ENCODE data around the gene TMEM42. TPM values are rescaled to one million over a fixed set of nuclear protein-coding genes. Genes with fewer than 3 reads are reported as not detected.

The TMEM42 gene
- total RNA-seq, 4 donors from 2014 or later = 20.7 to 40.4 (median 32.6) TPM

GRCh38 chr3:44862226-44862637, 520 bp downstream of the TMEM42 start:
- peak overlapping the region; percentile 68 to 95 (median 92) for H3K27ac ChIP-seq
- 1 to 3% methylated on average over 18 to 24 of the region's 25 CpGs for WGBS, 2 donors
- DNase-seq (ENCODE audit: low spot score in 2 of 2) = no peak

GRCh38 chr3:44865272-44866035, 3.7 kb downstream of the TMEM42 start:
- DNase-seq (ENCODE audit: low spot score in 2 of 2) = no peak
- peaks cover 0 to 30% (median 5%) of the 10 kb centered on the region in 4 donors for H3K4me1 ChIP-seq
- no peaks in the 10 kb centered on the region for H3K9me3 ChIP-seq
- H3K27me3 ChIP-seq = no peaks in the 10 kb centered on the region
- no peak overlapping the region for H3K27ac ChIP-seq
- H3K4me3 ChIP-seq = no peak overlapping the region
- TF ChIP-seq CTCF (IDR thresholded peaks at IDR 0.05) = no peak
- no peak for TF ChIP-seq POLR2A (IDR thresholded peaks at IDR 0.05)
- WGBS, 2 donors = 83 to 91% methylated on average over 6 to 7 of the region's 7 CpGs
- H3K36me3 ChIP-seq = peaks cover 0 to 33% (median 0%) of the 10 kb centered on the region in 3 donors

More at GRCh38 chr3:44862226-44862637, 520 bp downstream of the TMEM42 start:
- H3K4me3 ChIP-seq = peak overlapping the region; percentile 36 to 94 (median 72)
- H3K4me1 ChIP-seq = peaks cover 0 to 30% (median 5%) of the 10 kb centered on the region in 4 donors
- TF ChIP-seq EP300 (IDR thresholded peaks at IDR 0.05) = no peak
- TF ChIP-seq CTCF (IDR thresholded peaks at IDR 0.05) = no peak
- TF ChIP-seq POLR2A (IDR thresholded peaks at IDR 0.05) = no peak
- no peaks in the 10 kb centered on the region for H3K27me3 ChIP-seq
- H3K36me3 ChIP-seq = peaks cover 0 to 32% (median 0%) of the 10 kb centered on the region in 3 donors
- H3K9me3 ChIP-seq = peaks cover 0 to 1% (median 0%) of the 10 kb centered on the region in 4 donors

- H3K4me1 ChIP-seq = peaks cover 0 to 22% (median 2%) of the 10 kb centered on the region in 4 donors
- TF ChIP-seq EP300 (IDR thresholded peaks at IDR 0.05) (no peak), POLR2A (IDR thresholded peaks at IDR 0.05) (no peak), CTCF (IDR thresholded peaks at IDR 0.05) (no peak)
- H3K36me3 ChIP-seq = peaks cover 0 to 33% (median 0%) of the 10 kb centered on the region in 3 donors
- H3K9me3 ChIP-seq = no peaks in the 10 kb centered on the region
- WGBS, 2 donors = 94% methylated on average over 7 of the region's 7 CpGs
- H3K27me3 ChIP-seq = no peaks in the 10 kb centered on the region
- DNase-seq (ENCODE audit: low spot score in 2 of 2) = no peak
- H3K27ac ChIP-seq = no peak overlapping the region
- no peak overlapping the region for H3K4me3 ChIP-seq
These were observed 5.9 kb downstream of the TMEM42 start for GRCh38 chr3:44867421-44868111.

- H3K27me3 ChIP-seq = no peaks in the 10 kb centered on the region
- H3K4me1 ChIP-seq = no peaks in the 10 kb centered on the region
- no peaks in the 10 kb centered on the region for H3K9me3 ChIP-seq
- WGBS, 2 donors = 73 to 84% methylated on average over 8 of the region's 8 CpGs
- H3K27ac ChIP-seq = no peak overlapping the region
- peaks cover 0 to 18% (median 0%) of the 10 kb centered on the region in 3 donors for H3K36me3 ChIP-seq
- TF ChIP-seq POLR2A (IDR thresholded peaks at IDR 0.05) (no peak), CTCF (IDR thresholded peaks at IDR 0.05) (no peak), EP300 (IDR thresholded peaks at IDR 0.05) (no peak)
- H3K4me3 ChIP-seq = no peak overlapping the region
- no peak for DNase-seq (ENCODE audit: low spot score in 2 of 2)
These were observed 8.8 kb downstream of the TMEM42 start for GRCh38 chr3:44870375-44871061.

Data from tibial nerve (tissue), 4 donors.